Lower lobe of right lung (tissue), 2 donors: Measurements from ENCODE around the gene PARVB. TPM values are rescaled to one million over a fixed set of nuclear protein-coding genes. Genes with fewer than 3 reads are reported as not detected.
A peak's percentile ranks its signal among the peaks of the same experiment; 100 is the strongest.

Experiments used
- ATAC-seq, 2 donors: fragments of 200-7000 bp; cut with Tn5 transposase; one replicate each; pipeline ENCODE4 v1.9.1; 2020 to 2022; ENCODE audit warnings: mild to moderate bottlenecking in 2 of 2, moderate library complexity in 2 of 2
- DNase-seq: peaks from one replicate; pipeline ENCODE4 v3.0.0-alpha.2; 2020
- H3K27ac ChIP-seq: fragments of 200-600 bp; one replicate; pipeline ENCODE4 v1.8.0; 2022
- H3K27me3 ChIP-seq: fragments of 200-600 bp; one replicate; pipeline ENCODE4 v1.8.0; 2022; ENCODE audit warnings: low read depth
- H3K36me3 ChIP-seq: fragments of 200-600 bp; one replicate; pipeline ENCODE4 v1.8.0; 2022; ENCODE audit warnings: mild to moderate bottlenecking
- H3K4me1 ChIP-seq: fragments of 200-600 bp; one replicate; pipeline ENCODE4 v1.8.0; 2022
- H3K4me3 ChIP-seq: fragments of 200-600 bp; one replicate; pipeline ENCODE4 v1.8.0; 2022; ENCODE audit warnings: mild to moderate bottlenecking
- H3K9me3 ChIP-seq: fragments of 200-600 bp; one replicate; pipeline ENCODE4 v1.8.0; 2022
- intact Hi-C: fragments of 100-400 bp; cut with DNase I; formaldehyde crosslinking; loops from one replicate; pipeline ENCODE4 v1.11.0; 2022
- total RNA-seq: library from RNA; stranded (reverse); fragmentation: NEBNext Ultra II Directional; extraction: Animal tissue kit (Norgen Biotek cat#: 25700); gene quantifications from one replicate; pipeline ENCODE4 v1.2.1, GENCODE V29; 2021
- TF ChIP-seq, protein P1 (sequence below): fragments of 200-600 bp; IDR thresholded peaks from one replicate; pipeline ENCODE4 v1.8.0; 2022; ENCODE audit warnings: antibody characterized with exemption, mild to moderate bottlenecking
- donor health status: DM: no; HTN: yes; CAD: no; lungs with severe emphysema.

Gene PARVB
- total RNA-seq, 1 donor from 2014 or later, result 44.7 TPM

DNA sequence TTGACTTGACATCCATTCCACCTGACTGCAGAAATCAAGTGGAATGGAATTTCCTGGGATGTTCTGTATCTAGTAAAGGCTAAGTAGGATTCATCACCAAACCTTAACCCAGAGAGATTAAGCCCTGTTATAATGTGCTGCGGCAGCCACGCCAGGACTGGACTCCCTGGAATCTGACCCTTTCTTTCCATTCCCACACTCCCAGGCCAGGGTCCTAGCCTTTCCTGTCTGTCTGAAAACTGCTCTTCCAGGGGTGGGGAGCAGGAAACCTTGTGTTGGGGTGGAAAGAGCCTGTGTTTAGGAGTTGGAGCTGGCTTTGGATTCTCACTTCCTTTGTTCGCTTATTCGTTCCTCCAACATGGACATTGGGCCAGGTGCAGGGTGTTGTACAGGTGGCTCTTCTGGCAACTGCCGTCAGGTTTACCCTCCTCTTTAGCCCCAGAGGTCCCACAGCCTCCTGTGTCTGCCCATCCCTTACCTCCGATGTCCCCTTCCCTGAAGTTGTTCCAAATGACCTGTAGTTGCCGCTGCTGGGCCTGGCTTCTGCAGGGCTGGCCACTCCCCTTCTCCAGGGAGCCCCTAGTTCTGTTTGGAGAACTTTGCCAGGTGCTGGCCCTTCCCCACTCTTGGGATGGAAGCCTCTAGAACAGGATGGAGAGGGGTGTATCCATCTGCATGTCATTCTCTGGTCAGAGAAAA lies 20.5 kb upstream of the PARVB start:
- Histone ChIP-seq H3K36me3 (peaks cover 9% of the 10 kb centered on the region), H3K27ac (no peak overlapping the region), H3K4me3 (no peak overlapping the region), H3K27me3 (no peaks in the 10 kb centered on the region), H3K9me3 (peaks cover 4% of the 10 kb centered on the region), H3K4me1 (no peaks in the 10 kb centered on the region)
- ATAC-seq (no peak), DNase-seq (peak; percentile 14)
- TF ChIP-seq, protein P1, sequence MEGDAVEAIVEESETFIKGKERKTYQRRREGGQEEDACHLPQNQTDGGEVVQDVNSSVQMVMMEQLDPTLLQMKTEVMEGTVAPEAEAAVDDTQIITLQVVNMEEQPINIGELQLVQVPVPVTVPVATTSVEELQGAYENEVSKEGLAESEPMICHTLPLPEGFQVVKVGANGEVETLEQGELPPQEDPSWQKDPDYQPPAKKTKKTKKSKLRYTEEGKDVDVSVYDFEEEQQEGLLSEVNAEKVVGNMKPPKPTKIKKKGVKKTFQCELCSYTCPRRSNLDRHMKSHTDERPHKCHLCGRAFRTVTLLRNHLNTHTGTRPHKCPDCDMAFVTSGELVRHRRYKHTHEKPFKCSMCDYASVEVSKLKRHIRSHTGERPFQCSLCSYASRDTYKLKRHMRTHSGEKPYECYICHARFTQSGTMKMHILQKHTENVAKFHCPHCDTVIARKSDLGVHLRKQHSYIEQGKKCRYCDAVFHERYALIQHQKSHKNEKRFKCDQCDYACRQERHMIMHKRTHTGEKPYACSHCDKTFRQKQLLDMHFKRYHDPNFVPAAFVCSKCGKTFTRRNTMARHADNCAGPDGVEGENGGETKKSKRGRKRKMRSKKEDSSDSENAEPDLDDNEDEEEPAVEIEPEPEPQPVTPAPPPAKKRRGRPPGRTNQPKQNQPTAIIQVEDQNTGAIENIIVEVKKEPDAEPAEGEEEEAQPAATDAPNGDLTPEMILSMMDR, result no peak
- intact Hi-C loops, result no loop called here

DNA sequence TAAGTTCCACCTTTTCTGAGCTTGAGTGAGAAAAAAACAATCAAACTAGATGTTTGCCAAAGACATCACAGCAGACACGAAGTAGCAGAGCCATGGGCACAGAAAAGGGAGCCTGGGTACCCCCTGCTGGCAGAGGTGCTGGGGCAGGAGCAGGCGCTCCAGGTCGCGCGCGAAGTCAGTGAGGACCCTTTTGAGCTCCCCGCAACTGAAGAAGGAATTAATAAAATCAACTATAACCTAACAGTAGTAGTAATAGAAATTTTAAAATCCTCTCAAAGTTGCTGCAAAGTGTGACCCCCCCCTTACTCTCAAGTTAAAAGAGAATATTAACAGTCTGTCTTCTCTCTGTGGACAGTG lies 20.0 kb upstream of the PARVB start:
- Histone ChIP-seq H3K4me3 (no peak overlapping the region), H3K27me3 (no peaks in the 10 kb centered on the region), H3K9me3 (peaks cover 4% of the 10 kb centered on the region), H3K4me1 (no peaks in the 10 kb centered on the region), H3K27ac (no peak overlapping the region), H3K36me3 (peaks cover 3% of the 10 kb centered on the region)
- DNase-seq, result peak; percentile 15
- ATAC-seq, result no peak
- TF ChIP-seq, protein P1, result no peak
- intact Hi-C loops, result no loop called here

DNA sequence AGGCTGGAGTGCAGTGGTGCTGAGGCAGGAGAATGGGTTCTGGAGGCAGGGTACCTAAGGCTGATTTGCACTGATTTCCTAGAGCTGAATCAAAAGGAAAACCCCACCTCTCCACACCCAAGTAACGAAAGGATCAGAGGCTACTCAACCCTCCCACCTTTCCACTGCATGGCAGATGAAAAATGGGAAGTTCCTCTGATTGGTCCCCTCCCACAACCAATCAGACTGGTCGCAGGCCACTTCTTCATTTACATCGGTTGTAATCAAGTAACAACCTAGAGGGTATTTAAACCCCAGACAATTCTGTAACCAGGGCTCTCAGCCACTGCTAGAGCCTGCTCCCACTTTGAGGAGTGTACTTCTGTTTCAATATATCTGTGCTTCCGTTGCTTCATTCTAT lies 18.6 kb upstream of the PARVB start:
- TF ChIP-seq, protein P1, result no peak
- ATAC-seq (peak in 1 of 2 donors; percentile 39), DNase-seq (peak; percentile 37)
- Histone ChIP-seq H3K4me1 (no peaks in the 10 kb centered on the region), H3K9me3 (peaks cover 4% of the 10 kb centered on the region), H3K4me3 (no peak overlapping the region), H3K27ac (no peak overlapping the region), H3K27me3 (no peaks in the 10 kb centered on the region), H3K36me3 (no peaks in the 10 kb centered on the region)
- intact Hi-C loops, result no loop called here

DNA sequence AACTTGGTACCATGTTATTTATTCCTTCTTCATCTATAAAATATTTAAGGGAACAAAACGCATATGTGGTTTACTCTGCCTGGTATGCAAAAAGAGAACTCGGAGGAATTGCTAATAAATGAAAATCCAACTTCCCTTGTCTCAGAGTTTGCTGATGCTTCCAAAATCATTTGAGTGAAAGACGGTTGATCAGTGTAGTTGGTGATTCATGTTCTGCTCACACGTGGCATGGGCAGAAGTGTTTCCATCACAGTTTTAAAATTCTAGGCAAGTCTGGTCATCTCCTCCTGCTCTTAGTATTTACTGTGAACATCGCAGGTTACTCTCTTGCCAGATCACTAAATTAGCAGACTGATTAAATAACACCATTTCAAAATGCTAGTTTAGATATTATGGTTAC lies 11.9 kb upstream of the PARVB start:
- intact Hi-C loops, result no loop called here
- Histone ChIP-seq H3K36me3 (no peaks in the 10 kb centered on the region), H3K27ac (no peak overlapping the region), H3K27me3 (no peaks in the 10 kb centered on the region), H3K4me1 (no peaks in the 10 kb centered on the region), H3K9me3 (no peaks in the 10 kb centered on the region), H3K4me3 (no peak overlapping the region)
- ATAC-seq, result no peak
- TF ChIP-seq, protein P1, result no peak
- no peak for DNase-seq

DNA sequence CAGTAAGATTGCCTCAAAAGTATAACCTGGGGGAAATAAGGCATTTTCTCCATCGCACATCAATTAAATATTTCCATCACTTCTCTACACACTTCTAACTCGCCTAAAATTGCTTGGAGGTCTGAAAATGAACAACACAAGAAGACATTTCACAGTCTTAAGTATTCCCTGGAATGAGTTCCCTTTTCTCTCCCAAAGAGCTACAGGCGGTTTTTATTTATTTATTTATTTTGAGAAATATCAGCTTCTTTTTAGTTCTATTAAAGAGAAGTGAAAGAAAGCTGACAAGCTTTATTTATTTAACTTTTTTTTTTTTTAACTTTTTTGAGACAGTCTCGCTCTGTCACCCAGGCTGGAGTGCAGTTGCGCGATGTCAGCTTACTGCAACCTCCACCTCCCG lies 11.5 kb upstream of the PARVB start:
- ATAC-seq (no peak), DNase-seq (no peak)
- TF ChIP-seq, protein P1, result no peak
- Histone ChIP-seq H3K4me3 (no peak overlapping the region), H3K27ac (no peak overlapping the region), H3K9me3 (no peaks in the 10 kb centered on the region), H3K27me3 (no peaks in the 10 kb centered on the region), H3K36me3 (no peaks in the 10 kb centered on the region), H3K4me1 (no peaks in the 10 kb centered on the region)
- intact Hi-C loops, result no loop called here
